CD4-positive, alpha-beta T cell treated with Interleukin-12 subunit alpha and Interleukin-12 subunit beta, for 1 hour (primary cell): ENCODE results near the gene HEY2.
"Not testable (repeated sequence)": the region's sequence is repeated elsewhere in the genome, so short reads cannot be mapped to it uniquely, and the experiment has no call there.

Experiments used
- DNase-seq: peaks from one replicate; pipeline ENCODE4 v3.0.0-alpha.2; 2020

The HEY2 gene

DNA sequence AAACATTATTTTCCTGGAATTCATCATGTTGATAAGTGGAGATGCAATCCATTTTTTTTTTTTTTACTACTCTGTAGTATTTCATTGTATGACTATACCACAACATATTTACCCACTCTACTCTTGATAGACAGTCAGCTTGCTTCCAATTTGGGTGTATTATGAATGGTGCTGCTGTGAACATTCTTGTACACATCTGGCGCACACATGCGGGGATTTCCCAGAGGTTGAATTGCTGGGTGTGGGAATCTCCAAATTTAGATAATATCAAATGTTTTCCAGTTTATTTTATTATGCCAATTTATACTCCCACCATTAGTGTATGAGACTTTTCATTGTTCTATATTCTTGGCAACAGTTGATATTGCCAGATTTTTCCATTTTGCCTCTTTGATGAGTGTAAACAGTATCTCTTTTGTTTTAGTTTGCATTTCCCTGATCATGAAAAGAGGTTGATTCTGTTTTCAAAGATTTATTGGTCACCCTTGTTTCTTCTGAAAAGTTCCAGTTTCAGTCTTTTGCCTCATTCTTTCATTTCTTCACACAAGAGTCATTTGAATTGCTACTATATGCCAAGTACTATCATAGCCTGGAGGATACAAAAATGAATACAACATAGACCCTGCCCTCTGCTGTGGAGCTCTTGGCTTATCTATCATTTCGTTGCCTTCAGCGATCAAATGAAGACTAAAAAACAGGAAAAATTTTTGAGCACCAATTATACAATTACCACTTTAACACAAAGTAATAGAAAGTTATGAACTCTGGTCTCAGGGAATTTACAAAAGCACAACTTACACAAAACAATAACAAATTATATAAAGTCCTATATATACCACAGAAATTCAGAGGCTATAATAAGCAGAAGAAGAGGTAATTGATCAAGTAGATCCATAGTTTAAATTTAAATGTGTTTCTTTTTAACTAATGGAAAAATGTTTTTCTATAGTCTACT is 24.2 kb downstream of the HEY2 start:
- no peak for DNase-seq

DNA sequence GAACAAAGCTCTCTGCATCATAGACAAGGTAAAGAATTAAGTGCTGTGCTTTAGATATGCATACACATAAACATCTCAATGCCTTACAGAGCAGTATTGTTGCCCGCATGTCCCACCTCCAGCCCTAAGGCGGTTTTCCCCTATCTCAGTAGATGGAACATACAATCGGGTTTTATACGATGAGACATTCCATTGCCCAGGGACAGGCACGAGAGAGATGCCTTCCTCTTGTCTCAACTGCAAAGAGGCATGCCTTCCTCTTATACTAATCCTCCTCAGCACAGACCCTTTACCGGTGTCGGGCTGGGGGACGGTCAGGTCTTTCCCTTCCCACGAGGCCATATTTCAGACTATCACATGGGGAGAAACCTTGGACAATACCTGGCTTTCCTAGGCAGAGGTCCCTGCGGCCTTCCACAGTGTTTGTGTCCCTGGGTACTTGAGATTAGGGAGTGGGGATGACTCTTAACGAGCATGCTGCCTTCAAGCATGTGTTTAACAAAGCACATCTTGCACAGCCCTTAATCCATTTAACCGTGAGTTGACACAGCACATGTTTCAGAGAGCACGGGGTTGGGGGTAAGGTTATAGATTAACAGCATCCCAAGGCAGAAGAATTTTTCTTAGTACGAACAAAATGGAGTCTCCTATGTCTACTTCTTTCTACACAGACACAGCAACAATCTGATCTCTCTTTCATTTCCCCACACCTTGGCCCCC is 26.8 kb downstream of the HEY2 start:
- DNase-seq, result not testable (repeated sequence)

DNA sequence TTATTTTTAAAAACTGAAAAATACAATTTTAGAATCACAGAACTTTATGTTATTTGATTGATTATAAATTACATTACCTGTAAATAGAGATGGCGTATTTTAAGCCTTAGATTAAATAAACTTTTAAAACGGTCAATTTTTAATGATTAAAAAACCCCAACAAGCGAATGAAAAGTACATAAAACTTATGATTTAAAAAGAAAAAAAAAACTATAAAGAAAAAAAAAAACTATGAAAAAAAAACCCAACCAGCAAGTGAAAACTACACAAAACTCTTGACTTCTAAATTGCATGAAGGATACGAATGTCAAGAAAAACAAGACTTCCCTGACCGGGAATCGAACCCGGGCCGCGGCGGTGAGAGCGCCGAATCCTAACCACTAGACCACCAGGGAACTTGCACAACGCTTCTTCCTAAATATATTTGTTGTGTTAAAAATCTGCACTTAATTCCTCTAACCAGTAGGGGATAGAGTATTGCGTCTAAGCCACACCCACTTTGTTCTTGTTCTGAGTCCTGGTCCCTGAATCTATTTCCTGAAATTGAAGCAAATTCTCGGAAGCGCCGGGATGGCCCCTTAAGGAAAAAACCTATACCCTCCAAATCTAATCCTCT is 30.6 kb downstream of the HEY2 start:
- peak; percentile 94 for DNase-seq

DNA sequence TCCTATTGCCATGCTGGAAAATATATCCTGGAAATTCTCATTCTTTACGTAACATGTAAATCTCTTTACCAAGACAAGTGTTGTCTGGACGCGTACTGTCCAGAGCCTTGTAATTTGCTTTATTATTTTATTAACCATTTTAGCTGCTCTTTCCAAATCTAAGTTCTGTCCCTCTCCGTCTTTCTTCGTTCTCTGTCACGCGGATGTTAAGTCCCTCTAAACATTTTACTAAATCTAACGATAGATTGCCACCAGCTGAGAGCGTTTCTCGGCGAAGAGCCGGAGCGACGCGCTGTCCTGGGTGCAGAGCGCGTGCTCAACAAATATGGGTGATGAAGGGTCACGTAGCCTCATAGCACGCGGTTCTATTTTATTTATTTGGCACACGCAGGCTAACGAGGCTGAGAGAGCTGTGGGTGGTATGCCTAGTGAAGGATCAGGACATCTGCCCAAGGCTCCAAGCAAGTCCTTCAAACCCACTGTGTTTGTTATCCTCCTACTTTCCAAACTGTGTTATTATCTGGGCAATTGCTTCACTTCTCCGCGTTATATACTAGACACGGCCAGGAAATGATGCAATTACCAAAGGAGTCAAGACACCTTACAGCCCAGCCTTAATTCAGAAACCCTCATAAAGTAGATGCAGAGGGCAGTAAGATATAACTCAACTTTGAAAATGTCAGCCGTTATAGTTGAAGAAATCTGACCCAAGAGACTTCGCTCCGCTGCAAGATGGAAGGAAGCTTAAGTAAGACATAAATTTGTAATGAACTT is 31.3 kb downstream of the HEY2 start:
- DNase-seq, result peak; percentile 80

DNA sequence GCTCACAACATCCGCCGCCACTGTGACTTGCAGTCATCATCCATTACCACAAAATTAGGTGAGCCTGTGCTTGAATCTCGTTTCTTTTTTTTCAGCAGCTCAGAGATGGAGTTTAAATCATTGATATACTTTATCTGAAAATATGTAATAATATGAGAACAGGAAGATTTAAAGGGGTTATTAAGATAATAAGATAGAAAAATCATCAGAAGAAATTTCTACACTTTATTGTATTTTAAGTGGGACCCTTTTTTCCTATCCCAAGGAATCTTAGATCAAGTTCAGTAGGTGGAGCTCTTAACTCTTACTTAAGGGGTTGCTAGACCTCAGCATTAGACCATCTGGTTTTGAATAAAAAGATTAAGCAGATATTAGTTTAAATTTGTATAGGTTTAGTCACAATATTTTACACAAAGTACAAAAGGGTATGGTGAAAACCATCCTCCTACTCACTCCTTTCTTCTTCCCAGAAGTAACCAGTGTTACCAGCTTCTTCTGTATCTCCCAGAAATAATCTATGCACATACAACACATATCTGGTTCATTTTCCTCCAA is 32.0 kb downstream of the HEY2 start:
- DNase-seq, result no peak

DNA sequence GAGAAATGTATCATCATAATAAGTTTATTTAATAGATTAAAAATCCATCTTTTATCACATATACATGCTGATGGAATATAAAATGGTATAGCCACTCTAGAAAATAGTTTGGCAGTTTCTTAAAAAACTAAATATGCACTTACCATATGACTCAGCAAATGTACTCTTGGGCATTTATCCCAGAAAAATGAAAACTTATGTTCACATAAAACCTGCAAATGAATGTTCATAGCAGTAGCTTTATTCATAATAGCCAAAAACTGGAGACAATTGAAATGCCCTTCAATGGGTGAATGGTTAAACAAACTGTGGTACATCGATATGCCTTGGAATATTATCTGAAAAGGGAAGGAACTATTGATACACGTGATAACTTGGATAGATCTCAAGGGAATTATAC is 34.9 kb downstream of the HEY2 start:
- no peak for DNase-seq

DNA sequence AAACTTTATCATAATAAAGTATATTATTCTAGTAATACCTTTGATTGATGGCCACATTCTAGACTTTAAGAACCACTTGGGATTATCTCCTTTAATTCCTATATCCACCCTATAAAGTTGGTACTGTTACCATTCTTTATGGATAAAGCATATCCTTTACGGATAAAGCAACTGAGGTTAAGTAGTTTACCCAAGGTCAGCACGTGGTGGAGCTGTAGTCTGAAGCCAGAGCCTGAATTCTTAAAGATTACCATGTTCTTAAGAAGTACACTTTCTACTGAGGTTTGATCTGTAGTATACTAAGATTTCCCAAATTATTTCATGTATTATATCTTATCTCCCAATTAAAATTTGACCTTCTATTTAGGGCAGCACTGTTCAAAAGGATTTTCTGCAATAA is 38.4 kb downstream of the HEY2 start:
- DNase-seq, result no peak

DNA sequence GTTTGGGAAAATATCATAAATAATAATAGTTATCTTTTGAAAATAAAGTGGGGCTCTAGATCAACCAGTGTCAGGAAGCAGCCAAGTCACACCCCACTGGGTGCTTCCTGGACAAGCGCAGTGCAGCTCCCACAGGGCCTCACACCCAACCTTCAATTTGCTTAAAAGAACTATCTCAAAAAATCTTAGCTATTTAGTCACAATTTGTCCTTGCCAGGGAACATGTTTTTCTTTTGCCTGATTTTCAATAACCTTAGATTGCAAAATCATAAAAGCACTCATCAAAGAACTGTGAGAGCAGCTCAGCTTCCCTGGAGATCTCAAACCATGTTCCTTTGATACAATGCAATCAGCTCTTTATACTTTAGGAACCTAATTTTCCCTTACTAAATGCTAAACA is 39.7 kb downstream of the HEY2 start:
- DNase-seq, result no peak

DNA sequence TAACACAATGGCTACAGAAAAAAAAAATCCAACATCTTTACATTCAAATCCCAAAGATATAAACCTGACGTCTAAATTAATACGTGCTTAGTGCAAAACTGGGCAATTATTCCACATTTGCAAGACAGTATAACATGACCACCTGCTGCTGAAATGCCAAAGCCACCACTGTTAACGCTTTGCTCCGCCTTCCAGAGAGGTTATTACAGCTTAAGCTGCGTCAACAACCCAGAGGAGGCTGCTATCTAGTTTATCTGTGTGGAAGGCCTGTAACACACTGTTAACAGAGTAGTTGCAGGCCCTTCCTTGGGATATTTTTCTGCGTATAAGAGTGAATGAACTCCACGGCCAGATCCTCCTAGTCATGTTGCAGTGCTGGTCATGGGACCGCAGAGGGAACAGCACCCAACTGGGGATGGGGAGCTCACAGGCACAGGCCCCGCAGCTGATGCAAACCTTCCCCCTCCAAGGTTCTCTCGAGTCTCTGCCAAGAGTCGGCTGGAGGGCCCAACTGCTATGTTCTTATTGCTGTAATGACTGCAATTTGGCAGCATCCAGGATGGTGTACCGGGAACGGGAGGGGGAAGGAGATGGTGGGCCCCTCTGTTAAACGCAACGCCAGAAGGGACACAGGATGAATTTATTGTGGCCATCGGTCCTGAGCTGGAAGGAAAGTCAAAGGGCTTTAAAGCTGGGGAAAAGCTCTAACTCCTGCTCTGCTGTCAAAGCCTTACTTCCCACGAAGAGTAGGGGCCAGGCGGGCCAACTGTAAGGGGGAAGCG is 40.3 kb downstream of the HEY2 start:
- DNase-seq, result peak; percentile 33

DNA sequence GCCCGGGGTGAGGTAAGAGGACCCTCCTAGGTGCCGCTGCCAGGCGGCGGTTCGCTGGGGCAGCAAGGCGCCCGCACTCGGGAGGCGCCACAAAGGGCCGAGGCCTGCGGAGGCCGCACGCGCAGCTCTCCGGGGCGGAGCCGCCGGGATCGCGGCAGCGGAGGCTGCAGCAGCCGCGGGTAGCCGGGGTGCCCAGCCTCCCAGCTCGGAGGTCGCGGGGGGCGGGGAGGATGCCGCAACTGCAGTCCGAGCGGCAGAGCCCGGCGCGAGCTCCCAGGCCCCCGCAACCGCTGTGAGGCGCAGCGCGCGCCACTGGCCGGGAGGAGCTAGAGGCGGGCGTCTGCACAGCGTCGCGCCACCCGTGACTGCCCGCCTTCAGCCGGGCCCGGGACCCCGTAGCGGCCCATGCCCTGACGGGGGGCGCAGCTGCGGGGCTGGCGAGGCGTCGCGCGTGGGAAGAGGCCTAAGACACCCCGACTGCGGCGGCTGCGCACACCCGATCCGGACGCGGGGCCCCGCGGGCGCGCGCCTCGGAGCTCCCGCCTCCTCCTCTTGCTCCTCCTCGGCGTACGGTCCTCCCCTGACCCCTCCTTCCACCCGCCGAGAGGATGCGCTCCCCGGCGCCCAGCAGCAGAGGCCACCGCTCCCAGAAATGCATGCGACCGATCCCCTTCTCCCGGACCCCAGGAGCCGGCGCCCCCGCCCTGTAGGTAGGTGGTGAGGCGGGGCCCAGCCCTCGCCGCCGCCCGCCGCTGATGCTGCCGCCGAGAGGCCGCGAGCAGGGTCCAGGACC is 41.1 kb downstream of the HEY2 start, which contains the start of gene NCOA7:
Gene NCOA7, plus strand, starts transcription at position 603 of the 793 bp plus-strand sequence. CDS start 24,395 bp downstream, outside the sequence.
- DNase-seq, result peak; percentile 85

DNA sequence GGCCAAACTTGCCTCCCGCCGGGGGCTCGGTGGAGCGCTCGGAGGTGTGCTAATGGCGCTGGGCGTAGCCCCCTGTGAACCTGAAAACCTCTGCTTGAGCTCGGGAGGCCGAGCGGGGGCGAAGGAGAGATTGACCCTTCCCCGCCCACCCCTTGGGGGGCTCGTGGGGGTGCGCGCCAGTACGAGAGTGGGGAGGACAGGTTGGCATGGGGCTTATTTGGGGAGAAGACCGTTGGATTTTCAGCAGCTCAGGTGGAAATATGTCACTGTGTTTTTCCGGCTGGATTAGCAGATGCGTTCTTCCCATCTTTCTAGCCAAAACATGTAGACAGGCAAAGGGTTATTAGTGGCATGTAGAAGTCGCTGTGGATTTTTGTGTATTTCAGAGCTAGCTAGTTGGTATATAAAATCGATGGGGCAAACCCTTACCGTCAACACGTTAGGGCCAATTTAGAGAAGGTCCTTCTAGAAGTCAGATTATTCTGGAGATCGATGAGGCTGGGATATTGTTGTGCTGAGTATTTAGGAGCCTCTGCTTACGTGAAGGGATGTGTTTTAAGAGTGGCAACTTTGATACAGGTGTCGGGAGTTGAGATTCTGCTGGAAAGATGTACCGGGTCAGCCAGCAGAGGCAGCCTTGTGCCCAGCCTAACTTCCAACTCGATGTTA is 41.9 kb downstream of the HEY2 start:
- DNase-seq, result peak; percentile 64

DNA sequence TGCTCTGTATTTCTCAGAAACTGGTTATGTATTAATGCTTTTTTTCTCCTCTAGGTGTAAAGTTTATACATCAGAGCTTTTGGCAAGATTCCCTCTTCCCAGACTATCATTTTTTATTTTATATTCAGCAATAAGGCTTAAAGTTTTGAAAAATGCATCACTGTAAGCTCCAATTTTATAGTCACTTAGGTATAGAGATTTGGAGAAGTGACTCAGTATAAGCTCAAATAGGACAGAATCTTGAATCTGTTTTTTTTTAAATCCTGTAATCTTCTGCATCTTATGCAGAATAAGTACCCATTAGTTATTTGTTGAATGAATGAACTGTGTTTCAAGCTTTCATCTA is 42.4 kb downstream of the HEY2 start:
- DNase-seq, result no peak

DNA sequence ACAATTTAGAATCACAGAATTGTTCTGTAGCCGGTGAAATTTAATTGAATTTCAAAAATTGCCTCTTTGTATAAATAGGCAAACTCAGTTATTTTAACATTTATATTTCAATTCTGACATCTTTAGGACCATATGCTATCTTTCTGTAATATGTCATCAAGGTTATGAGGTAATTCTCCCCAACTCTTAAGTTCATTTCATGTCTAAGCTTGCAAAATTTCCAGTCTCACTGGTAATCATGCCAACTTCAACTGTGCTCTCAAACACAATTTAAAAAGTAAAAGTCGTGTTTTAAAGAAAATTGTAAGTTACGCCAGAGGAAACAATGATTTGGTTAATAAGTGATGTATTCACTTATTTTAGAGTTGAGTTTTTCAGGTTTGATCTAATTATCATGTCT is 42.7 kb downstream of the HEY2 start:
- DNase-seq, result no peak

DNA sequence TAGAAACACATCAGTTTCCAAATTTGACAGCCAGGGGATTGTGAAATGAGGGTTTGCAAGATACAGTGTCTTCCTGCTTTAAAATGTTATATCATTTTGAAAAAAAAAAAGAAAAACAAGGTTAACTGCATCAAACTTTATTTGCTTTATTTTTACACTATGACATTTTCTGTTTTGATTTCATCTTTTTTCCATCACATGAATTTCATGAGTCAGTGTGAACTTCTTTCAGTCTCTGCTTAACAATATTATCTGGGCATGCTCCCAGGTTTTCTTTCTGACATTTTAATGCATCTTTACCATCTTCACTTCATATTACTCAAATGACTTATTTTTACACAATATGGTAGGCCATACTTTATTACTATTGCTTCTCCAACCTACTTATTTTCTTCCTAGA is 43.2 kb downstream of the HEY2 start:
- DNase-seq, result no peak

DNA sequence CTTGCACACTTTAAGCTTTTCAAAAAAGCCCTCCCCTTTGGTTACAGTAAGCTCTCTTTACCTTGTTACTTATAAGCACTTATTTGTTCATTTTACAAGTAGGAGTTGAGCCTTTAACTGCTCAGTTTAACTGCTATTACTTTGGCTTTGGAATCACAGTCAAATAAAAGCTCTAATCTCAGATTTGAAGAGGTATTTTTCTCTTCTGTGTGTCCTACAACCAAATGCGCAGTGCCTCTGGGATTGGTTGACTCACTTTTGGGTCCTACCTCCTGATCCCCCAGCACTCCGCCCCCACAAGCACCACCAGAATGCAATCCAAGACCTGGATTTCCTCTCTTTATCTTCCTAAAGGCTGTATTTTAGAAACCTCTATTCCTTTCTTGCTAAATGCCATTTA is 43.8 kb downstream of the HEY2 start:
- DNase-seq, result no peak

DNA sequence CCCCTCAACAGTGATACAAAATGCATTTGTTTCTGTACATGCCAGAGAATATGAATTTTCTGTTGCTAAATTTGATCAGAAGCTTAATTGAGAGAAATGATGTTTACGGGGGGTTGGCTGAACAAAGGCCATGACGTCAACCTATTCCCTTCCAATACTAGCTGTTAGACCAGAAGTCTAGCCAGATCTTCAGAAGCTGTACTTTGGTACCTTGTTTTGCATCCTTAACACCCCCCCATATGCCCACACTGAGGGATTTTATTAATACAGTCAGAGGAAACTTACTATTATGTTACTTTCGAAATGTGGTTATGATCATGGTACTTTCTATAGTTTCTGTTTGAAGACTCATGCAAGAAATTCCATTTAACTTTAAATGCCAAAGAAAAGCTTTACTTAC is 44.4 kb downstream of the HEY2 start:
- peak; percentile 36 for DNase-seq

DNA sequence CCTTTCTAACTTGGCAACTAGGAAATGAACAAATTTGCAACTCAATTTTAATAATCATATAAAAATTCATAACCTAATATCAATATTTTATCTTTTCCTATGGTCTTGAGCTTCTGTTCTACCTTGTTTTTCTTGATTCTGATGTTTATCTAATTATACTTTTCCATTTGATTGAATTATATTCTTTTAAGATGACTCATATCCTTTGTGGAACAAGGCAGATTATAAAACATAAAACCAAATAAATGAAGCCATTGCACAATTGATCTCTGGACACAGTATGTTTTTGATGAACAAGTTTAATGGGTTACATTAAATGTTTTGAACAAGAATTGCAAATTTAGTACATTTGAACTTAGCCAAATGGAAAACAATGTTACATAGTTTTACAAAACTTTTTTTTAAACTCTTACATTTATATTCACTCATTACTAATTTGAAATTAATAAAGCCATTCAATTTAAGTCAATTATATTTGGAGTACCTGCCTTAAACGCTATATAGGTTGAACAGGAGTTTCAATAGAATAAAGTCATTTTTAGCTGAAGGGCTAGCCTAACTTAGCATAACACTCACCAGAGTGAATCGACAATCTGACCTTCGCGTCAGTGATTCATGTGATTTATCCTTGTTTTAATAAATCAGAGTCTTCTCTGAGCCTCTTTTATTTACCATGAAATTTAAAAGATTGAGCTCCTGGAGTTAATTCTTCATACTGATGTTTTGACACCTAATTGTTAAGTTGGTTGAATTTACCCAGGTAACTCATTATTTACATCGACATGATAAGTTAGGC is 45.1 kb downstream of the HEY2 start:
- no peak for DNase-seq

DNA sequence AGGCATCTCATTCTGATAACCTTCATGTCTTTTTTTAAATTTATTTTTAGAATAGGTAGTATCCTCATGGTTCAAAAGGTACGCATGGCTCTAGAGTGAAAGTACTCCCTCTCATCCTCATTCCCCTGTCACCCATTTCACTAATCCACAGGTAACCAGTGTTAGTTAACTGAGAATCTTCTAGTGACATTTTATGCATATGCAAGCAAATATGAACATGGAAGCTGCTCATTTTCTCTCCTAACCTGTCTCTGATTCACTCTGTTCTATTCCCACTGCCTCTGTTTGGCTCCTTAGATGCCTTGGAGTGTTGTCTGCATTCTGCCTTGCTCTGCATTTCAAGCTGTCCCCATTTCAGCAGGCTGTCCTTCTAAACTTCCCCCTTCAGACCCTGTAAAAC is 45.9 kb downstream of the HEY2 start:
- no peak for DNase-seq

DNA sequence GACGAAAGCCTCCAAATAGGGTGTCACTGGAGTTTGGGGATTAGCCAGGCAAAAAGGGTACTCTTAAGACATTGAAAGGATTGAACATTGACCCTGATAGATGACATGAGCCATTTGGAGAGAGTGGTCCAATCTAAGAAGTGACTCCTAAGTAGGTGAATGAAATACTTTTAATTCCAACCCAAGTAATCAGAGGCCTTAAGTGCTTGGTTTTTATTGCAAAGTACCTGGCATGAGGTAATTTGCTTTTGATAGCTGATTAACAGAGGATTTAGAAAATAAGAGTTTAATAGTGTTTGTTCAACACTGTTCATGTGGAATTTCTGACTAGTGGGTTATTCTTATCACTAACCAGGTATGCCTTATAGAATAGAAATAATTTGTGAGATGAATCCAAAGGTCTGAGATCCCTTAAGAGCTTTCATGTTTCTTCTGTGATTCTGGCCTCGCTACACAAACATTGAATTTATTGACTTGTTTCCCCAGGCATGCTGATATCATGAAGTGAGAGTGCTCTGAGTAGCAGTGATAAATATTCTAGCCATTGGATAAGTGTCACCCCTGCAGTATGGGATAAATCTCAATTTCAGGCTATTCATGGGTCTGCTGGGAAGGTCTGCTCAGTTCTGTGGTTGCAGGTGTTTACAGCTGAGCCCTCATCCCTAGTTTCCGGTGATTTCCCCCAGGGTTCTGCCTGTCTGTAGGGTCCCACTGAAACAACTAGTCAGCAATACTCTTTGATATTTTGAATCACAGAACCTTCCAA is 47.9 kb downstream of the HEY2 start:
- DNase-seq, result no peak
